OCI-LY3 (cell line): ENCODE data around the gene VWA2.

Source experiments
- EZH2phosphoT487 ChIP-seq: fragments of 200-600 bp; shearing (Covaris generic); IDR thresholded peaks from 2 replicates; pipeline ENCODE4 v1.6.1; 2018; ENCODE audit warnings: antibody characterized with exemption, mixed run types, low read depth
- TF ChIP-seq, protein P1 (sequence below): fragments of 200-600, 300-600 bp; sonication (generic); IDR thresholded peaks from 2 replicates; pipeline ENCODE4 v1.5.1; 2014; ENCODE audit warnings: antibody characterized with exemption, low read length, low read depth

DNA sequence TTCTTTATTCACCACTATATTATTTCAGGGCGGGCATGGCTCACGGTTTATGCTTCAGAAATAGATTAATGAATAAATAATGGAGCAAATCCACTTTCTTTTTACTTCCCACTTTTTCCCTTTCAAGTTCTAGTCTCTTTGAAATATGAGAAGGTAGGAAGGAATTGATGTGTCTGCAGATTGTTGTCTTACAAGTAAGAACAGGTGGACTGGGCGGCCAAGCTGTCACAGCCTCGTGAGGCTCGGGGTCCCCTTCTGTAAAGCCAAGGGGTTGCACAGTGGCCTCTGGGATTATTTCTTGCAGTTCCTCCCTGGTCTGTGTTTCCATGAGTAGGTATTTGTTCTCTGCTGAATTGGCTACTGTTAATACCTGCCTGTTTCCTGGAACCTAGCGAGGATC is 11.2 kb downstream of the VWA2 start:
- TF ChIP-seq, protein P1, sequence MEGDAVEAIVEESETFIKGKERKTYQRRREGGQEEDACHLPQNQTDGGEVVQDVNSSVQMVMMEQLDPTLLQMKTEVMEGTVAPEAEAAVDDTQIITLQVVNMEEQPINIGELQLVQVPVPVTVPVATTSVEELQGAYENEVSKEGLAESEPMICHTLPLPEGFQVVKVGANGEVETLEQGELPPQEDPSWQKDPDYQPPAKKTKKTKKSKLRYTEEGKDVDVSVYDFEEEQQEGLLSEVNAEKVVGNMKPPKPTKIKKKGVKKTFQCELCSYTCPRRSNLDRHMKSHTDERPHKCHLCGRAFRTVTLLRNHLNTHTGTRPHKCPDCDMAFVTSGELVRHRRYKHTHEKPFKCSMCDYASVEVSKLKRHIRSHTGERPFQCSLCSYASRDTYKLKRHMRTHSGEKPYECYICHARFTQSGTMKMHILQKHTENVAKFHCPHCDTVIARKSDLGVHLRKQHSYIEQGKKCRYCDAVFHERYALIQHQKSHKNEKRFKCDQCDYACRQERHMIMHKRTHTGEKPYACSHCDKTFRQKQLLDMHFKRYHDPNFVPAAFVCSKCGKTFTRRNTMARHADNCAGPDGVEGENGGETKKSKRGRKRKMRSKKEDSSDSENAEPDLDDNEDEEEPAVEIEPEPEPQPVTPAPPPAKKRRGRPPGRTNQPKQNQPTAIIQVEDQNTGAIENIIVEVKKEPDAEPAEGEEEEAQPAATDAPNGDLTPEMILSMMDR, result no peak
- no peak for TF ChIP-seq EZH2phosphoT487
